ENCODE data around the gene RNF123. TPM values are rescaled to one million over a fixed set of nuclear protein-coding genes. Genes with fewer than 3 reads are reported as not detected.

RNF123 gene
- total RNA-seq, 4 donors from 2014 or later, result 34.6 to 99.5 (median 52.1) TPM

DNA sequence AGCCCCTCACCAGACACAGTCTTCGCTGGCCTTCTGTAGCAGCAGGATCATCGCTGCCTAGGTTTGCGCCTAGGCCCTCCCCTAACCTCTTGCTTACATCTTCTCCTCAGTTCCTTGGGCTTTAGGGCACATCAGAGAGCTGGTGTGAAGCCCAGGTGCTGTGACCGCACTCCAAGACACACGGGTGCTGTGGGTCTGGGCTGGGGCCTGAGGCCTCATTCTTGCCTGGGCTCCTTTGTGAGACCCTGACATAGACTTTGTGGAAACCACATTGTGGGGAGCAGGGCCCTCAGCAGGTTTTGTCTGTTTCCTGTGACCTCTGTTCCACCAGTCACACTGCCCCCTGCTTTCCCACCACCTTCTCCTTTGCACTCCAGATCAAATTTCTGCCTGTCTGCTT lies 22.1 kb downstream of the RNF123 start:
- 86% methylated on average over 5 of the region's 5 CpGs; no CpG with 5 or more reads in 1 of the 2 donors for WGBS, 2 donors (ENCODE audit: low coverage in 1 of 2)
- no peak overlapping the region for H3K4me3 ChIP-seq
- no peaks in the 10 kb centered on the region for H3K27me3 ChIP-seq
- H3K36me3 ChIP-seq, result no peaks in the 10 kb centered on the region
- H3K27ac ChIP-seq, result no peak overlapping the region
- in situ Hi-C loops (cut with MboI; ENCODE audit: low pct_ligation_motif_present in 1 of 4, low pct_unique_long_range_greater_than_20kb in 1 of 4, low sequenced_read_pairs in 3 of 4), result no loop called here
- DNase-seq, result no peak
- TF ChIP-seq, protein P1, sequence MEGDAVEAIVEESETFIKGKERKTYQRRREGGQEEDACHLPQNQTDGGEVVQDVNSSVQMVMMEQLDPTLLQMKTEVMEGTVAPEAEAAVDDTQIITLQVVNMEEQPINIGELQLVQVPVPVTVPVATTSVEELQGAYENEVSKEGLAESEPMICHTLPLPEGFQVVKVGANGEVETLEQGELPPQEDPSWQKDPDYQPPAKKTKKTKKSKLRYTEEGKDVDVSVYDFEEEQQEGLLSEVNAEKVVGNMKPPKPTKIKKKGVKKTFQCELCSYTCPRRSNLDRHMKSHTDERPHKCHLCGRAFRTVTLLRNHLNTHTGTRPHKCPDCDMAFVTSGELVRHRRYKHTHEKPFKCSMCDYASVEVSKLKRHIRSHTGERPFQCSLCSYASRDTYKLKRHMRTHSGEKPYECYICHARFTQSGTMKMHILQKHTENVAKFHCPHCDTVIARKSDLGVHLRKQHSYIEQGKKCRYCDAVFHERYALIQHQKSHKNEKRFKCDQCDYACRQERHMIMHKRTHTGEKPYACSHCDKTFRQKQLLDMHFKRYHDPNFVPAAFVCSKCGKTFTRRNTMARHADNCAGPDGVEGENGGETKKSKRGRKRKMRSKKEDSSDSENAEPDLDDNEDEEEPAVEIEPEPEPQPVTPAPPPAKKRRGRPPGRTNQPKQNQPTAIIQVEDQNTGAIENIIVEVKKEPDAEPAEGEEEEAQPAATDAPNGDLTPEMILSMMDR (IDR thresholded peaks at IDR 0.05), result no peak
- TF ChIP-seq EP300 (IDR thresholded peaks at IDR 0.05; ENCODE audit: low read depth), result no peak
- no peak for TF ChIP-seq POLR2AphosphoS5 (IDR thresholded peaks at IDR 0.05)
- no peak for TF ChIP-seq POLR2A (IDR thresholded peaks at IDR 0.05)
- intact Hi-C loops (cut with DNase I; ENCODE audit: low total_unique reads), result no loop called here
- H3K9me3 ChIP-seq, result no peaks in the 10 kb centered on the region
- no peaks in the 10 kb centered on the region for H3K4me1 ChIP-seq

DNA sequence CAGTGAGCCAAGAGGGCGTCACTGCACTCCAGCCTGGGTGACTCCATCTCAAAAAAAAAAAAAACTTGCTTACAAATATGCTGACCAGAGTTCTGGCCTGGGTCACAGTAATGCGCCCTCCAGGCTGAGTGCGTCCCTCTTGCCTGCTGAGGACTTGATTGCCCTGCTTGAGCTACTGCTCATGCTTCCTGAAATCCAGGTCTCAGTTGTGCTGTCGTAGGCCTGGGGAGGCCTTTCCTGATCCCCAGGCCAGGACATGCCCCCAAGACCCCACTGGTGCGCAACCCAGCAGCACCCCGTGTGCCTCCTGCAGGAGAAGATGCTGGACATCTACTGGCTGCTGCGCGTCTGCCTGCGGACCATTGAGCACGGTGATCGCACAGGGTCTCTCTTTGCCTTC lies 22.8 kb downstream of the RNF123 start:
- intact Hi-C loops (cut with DNase I; ENCODE audit: low total_unique reads), result no loop called here
- 99% methylated on average over 8 of the region's 11 CpGs; no CpG with 5 or more reads in 1 of the 2 donors for WGBS, 2 donors (ENCODE audit: low coverage in 1 of 2)
- Histone ChIP-seq H3K27ac (no peak overlapping the region), H3K36me3 (no peaks in the 10 kb centered on the region), H3K4me3 (no peak overlapping the region), H3K9me3 (no peaks in the 10 kb centered on the region), H3K4me1 (no peaks in the 10 kb centered on the region), H3K27me3 (no peaks in the 10 kb centered on the region)
- in situ Hi-C loops (cut with MboI; ENCODE audit: low pct_ligation_motif_present in 1 of 4, low pct_unique_long_range_greater_than_20kb in 1 of 4, low sequenced_read_pairs in 3 of 4), result no loop called here
- TF ChIP-seq EP300 (IDR thresholded peaks at IDR 0.05; ENCODE audit: low read depth) (no peak), POLR2A (IDR thresholded peaks at IDR 0.05) (no peak), POLR2AphosphoS5 (IDR thresholded peaks at IDR 0.05) (no peak)
- TF ChIP-seq, protein P1 (IDR thresholded peaks at IDR 0.05), result no peak
- DNase-seq, result no peak

DNA sequence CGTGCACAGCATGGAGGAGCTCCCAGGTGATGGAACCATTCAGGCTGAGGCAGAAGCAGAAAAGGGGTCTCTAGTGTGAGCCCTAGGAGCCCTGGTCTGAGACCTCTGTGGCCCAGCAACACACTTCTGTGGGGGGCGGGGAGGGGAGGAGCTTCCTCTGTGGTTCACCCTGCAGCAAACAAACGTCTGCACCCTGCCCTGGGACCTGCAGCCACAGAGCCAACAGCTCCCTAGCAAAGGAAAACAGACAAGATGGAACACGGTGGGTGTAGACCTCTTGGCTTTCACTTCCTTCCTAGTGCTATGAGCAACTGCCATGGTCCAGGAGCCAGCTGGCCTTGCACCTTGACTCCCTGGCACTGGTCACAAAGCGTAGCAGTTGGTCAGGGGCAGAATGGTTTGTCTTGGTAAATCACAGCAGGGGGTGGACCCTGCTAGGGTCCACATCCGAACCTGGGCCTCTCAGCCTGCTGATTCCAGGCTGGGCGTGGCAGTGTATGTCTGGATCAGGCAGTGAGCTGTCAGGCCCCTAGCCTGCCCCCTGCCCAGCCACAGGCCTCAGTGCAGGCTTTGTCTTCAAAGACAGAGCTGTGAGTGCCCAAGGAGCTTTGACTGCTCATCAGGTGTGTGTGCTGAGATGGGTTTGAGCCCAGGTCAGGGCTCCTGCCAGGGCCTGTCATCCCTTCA lies 23.4 kb downstream of the RNF123 start:
- H3K4me3 ChIP-seq, result no peak overlapping the region
- no peaks in the 10 kb centered on the region for H3K9me3 ChIP-seq
- no peaks in the 10 kb centered on the region for H3K36me3 ChIP-seq
- TF ChIP-seq EP300 (IDR thresholded peaks at IDR 0.05; ENCODE audit: low read depth), result no peak
- no peak for TF ChIP-seq POLR2AphosphoS5 (IDR thresholded peaks at IDR 0.05)
- H3K27ac ChIP-seq, result no peak overlapping the region
- no peaks in the 10 kb centered on the region for H3K4me1 ChIP-seq
- in situ Hi-C loops (cut with MboI; ENCODE audit: low pct_ligation_motif_present in 1 of 4, low pct_unique_long_range_greater_than_20kb in 1 of 4, low sequenced_read_pairs in 3 of 4), result no loop called here
- intact Hi-C loops (cut with DNase I; ENCODE audit: low total_unique reads), result no loop called here
- no peak for DNase-seq
- no peaks in the 10 kb centered on the region for H3K27me3 ChIP-seq
- WGBS, 2 donors (ENCODE audit: low coverage in 1 of 2), result 70% methylated on average over 7 of the region's 7 CpGs; no CpG with 5 or more reads in 1 of the 2 donors

DNA sequence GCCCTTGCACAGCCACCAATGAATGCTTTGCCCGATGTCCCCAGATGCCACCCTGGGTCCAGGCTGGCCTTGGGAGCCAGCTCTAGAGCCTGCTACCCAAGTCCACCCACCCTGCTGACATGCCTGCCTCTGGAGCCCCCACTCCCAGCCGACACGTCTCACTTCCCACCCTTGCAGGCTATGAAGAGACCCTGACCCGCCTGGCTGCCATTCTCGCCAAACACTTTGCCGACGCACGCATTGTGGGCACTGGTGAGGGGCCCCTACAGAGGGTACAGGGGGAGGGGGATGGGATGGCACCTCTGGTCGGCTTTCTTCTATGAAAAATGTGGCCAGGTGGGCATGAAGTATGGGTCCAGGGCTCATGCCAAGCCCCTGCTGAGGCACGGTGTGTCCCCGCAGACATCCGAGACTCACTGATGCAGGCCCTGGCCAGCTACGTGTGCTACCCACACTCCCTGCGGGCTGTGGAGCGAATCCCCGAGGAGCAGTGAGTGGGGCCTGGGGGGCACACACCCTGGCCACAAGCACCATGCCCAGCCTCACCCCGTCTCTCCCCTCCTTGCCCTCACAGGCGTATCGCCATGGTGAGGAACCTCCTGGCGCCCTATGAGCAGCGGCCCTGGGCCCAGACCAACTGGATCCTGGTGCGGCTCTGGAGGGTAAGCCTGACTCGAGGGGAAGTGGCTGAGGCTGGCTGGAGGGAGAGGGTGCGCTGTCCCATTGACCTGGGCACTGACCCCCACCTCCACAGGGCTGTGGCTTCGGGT lies 24.2 kb downstream of the RNF123 start:
- DNase-seq, result no peak
- Histone ChIP-seq H3K4me3 (no peak overlapping the region), H3K27me3 (no peaks in the 10 kb centered on the region), H3K36me3 (no peaks in the 10 kb centered on the region), H3K4me1 (peaks cover 2 to 4% (median 2%) of the 10 kb centered on the region in 4 donors), H3K9me3 (no peaks in the 10 kb centered on the region), H3K27ac (no peak overlapping the region)
- WGBS, 2 donors (ENCODE audit: low coverage in 1 of 2), result 93% methylated on average over 25 of the region's 25 CpGs; no CpG with 5 or more reads in 1 of the 2 donors
- in situ Hi-C loops (cut with MboI; ENCODE audit: low pct_ligation_motif_present in 1 of 4, low pct_unique_long_range_greater_than_20kb in 1 of 4, low sequenced_read_pairs in 3 of 4) (no loop called here), intact Hi-C loops (cut with DNase I; ENCODE audit: low total_unique reads) (no loop called here)
- TF ChIP-seq, protein P1 (IDR thresholded peaks at IDR 0.05), result no peak
- no peak for TF ChIP-seq POLR2A (IDR thresholded peaks at IDR 0.05)
- TF ChIP-seq EP300 (IDR thresholded peaks at IDR 0.05; ENCODE audit: low read depth), result no peak
- no peak for TF ChIP-seq POLR2AphosphoS5 (IDR thresholded peaks at IDR 0.05)

Data from transverse colon (tissue), 4 donors.